Erythroblast (primary cell): Measurements from ENCODE around the gene TP53AIP1.

Source experiments
- GATA1 ChIP-seq: IDR thresholded peaks from 2 replicates; pipeline ENCODE4 v1.6.1; 2011; ENCODE audit warnings: low read depth, mild to moderate bottlenecking, control low read depth, low read length, moderate library complexity
- POLR2A ChIP-seq: IDR thresholded peaks from 2 replicates; pipeline ENCODE4 v1.6.1; 2011; ENCODE audit warnings: mild to moderate bottlenecking, low read length

DNA sequence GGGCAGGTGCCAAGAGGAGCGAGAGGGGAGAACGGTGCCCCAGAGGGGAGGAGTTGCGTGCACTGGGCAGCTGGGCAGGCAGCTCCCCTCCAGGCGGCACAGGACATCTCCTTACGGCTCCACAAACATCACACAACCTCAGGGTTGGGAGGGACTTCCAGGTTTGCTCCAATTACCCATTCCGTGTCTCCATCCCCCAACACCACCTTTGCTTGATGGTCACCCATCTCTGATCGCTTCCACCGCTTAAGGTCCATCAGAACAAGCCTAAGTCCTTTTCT is 14.5 kb upstream of the TP53AIP1 start:
- TF ChIP-seq POLR2A (no peak), GATA1 (no peak)
